ENCODE data around the gene BPIFB1. TPM values are rescaled to one million over a fixed set of nuclear protein-coding genes. Genes with fewer than 3 reads are reported as not detected.

BPIFB1 gene
- total RNA-seq, 4 donors from 2014 or later, result not detected

- H3K4me1 ChIP-seq, result no peaks in the 10 kb centered on the region
- TF ChIP-seq POLR2AphosphoS5 (IDR thresholded peaks at IDR 0.05), result no peak
- no peak for TF ChIP-seq POLR2A (IDR thresholded peaks at IDR 0.05; ENCODE audit: low read depth)
- no peak for TF ChIP-seq CTCF (IDR thresholded peaks at IDR 0.05)
- TF ChIP-seq EP300 (IDR thresholded peaks at IDR 0.05), result no peak
- no peak overlapping the region for H3K27ac ChIP-seq (replicated peaks in 1 of 4)
- 76% methylated on average over 2 of the region's 2 CpGs for WGBS
- H3K36me3 ChIP-seq, result no peaks in the 10 kb centered on the region
- DNase-seq (ENCODE audit: extremely low spot score), result no peak
- intact Hi-C loops (cut with DNase I), result no loop called here
- H3K4me3 ChIP-seq, result no peak overlapping the region
- no peaks in the 10 kb centered on the region for H3K9me3 ChIP-seq
- H3K27me3 ChIP-seq, result peaks cover 0 to 63% (median 0%) of the 10 kb centered on the region in 4 donors
Observed at GRCh38 chr20:33284937-33285336, 1.9 kb downstream of the BPIFB1 start.

GRCh38 chr20:33285861-33286495, 3.0 kb downstream of the BPIFB1 start:
- intact Hi-C loops (cut with DNase I), result no loop called here
- DNase-seq (ENCODE audit: extremely low spot score), result no peak
- TF ChIP-seq EP300 (IDR thresholded peaks at IDR 0.05), result no peak
- no peak for TF ChIP-seq CTCF (IDR thresholded peaks at IDR 0.05)
- TF ChIP-seq POLR2A (IDR thresholded peaks at IDR 0.05; ENCODE audit: low read depth), result no peak
- no peak for TF ChIP-seq POLR2AphosphoS5 (IDR thresholded peaks at IDR 0.05)
- Histone ChIP-seq H3K4me1 (no peaks in the 10 kb centered on the region), H3K36me3 (no peaks in the 10 kb centered on the region), H3K27me3 (peaks cover 0 to 67% (median 0%) of the 10 kb centered on the region in 4 donors), H3K27ac (replicated peaks in 1 of 4) (no peak overlapping the region), H3K4me3 (no peak overlapping the region), H3K9me3 (no peaks in the 10 kb centered on the region)
- WGBS, result 71% methylated on average over 10 of the region's 10 CpGs

- H3K9me3 ChIP-seq, result no peaks in the 10 kb centered on the region
- TF ChIP-seq EP300 (IDR thresholded peaks at IDR 0.05), result no peak
- TF ChIP-seq CTCF (IDR thresholded peaks at IDR 0.05), result no peak
- TF ChIP-seq POLR2A (IDR thresholded peaks at IDR 0.05; ENCODE audit: low read depth), result no peak
- TF ChIP-seq POLR2AphosphoS5 (IDR thresholded peaks at IDR 0.05), result no peak
Observed at GRCh38 chr20:33287884-33288283, 4.9 kb downstream of the BPIFB1 start.

GRCh38 chr20:33290852-33291251, 7.8 kb downstream of the BPIFB1 start:
- no peak overlapping the region for H3K4me3 ChIP-seq
- H3K4me1 ChIP-seq, result no peaks in the 10 kb centered on the region
- 92% methylated on average over 13 of the region's 13 CpGs for WGBS
- H3K36me3 ChIP-seq, result no peaks in the 10 kb centered on the region
- peaks cover 0 to 56% (median 0%) of the 10 kb centered on the region in 4 donors for H3K27me3 ChIP-seq
- no peak for DNase-seq (ENCODE audit: extremely low spot score)
- H3K9me3 ChIP-seq, result no peaks in the 10 kb centered on the region
- TF ChIP-seq EP300 (IDR thresholded peaks at IDR 0.05) (no peak), POLR2A (IDR thresholded peaks at IDR 0.05; ENCODE audit: low read depth) (no peak), POLR2AphosphoS5 (IDR thresholded peaks at IDR 0.05) (no peak), CTCF (IDR thresholded peaks at IDR 0.05) (no peak)
- H3K27ac ChIP-seq (replicated peaks in 1 of 4), result no peak overlapping the region
- intact Hi-C loops (cut with DNase I), result no loop called here

More at GRCh38 chr20:33287884-33288283, 4.9 kb downstream of the BPIFB1 start:
- intact Hi-C loops (cut with DNase I), result no loop called here
- no peaks in the 10 kb centered on the region for H3K36me3 ChIP-seq
- H3K27me3 ChIP-seq, result peaks cover 0 to 72% (median 0%) of the 10 kb centered on the region in 4 donors
- no peak overlapping the region for H3K4me3 ChIP-seq
- no peak overlapping the region for H3K27ac ChIP-seq (replicated peaks in 1 of 4)
- no peaks in the 10 kb centered on the region for H3K4me1 ChIP-seq
- DNase-seq (ENCODE audit: extremely low spot score), result no peak

GRCh38 chr20:33291416-33291815, 8.4 kb downstream of the BPIFB1 start:
- WGBS, result 90% methylated on average over 8 of the region's 8 CpGs
- Histone ChIP-seq H3K27me3 (peaks cover 0 to 56% (median 0%) of the 10 kb centered on the region in 4 donors), H3K27ac (replicated peaks in 1 of 4) (no peak overlapping the region), H3K36me3 (no peaks in the 10 kb centered on the region), H3K4me1 (no peaks in the 10 kb centered on the region), H3K4me3 (no peak overlapping the region), H3K9me3 (no peaks in the 10 kb centered on the region)
- DNase-seq (ENCODE audit: extremely low spot score), result no peak
- intact Hi-C loops (cut with DNase I), result no loop called here
- no peak for TF ChIP-seq POLR2AphosphoS5 (IDR thresholded peaks at IDR 0.05)
- no peak for TF ChIP-seq CTCF (IDR thresholded peaks at IDR 0.05)
- no peak for TF ChIP-seq POLR2A (IDR thresholded peaks at IDR 0.05; ENCODE audit: low read depth)

All from esophagus muscularis mucosa (tissue), 4 donors.